Stimulated activated CD8-positive, alpha-beta memory T cell treated with anti-CD3 and anti-CD28 coated beads, Interleukin-4, amount 100 ng/mL, for 4 hours (primary cell): ENCODE measurements around the gene LCE7A.

ENCODE experiments used
- DNase-seq, 2 donors: peaks; one replicate each; pipeline ENCODE4 v3.0.0-alpha.2; 2020; ENCODE audit warnings: low read depth in 2 of 2, low spot score in 1 of 2

Gene LCE7A

GRCh38 chr1:152879559-152880198 lies 19.9 kb downstream of the LCE7A start:
- no peak for DNase-seq

GRCh38 chr1:152880316-152880715 lies 20.5 kb downstream of the LCE7A start:
- no peak for DNase-seq

DNA sequence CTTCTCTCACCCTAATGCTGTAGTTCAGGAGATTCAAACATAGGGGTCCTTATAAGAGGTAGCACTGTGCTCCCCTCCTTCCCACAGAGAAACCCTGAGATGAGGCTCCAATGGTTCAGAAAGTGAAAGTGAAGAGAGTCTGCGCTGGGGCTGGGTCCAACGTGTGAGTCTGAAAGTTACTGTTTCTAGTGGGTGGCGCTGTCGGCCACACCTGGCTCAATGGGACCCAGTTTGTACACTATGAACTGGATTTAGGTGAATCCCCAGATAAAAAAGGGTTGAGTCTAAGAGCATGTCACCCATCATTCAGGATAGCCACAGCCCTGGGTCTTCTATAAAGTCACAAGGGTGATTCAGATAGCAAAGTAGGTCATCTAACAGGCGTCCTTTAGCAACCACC lies 21.1 kb downstream of the LCE7A start:
- no peak for DNase-seq

DNA sequence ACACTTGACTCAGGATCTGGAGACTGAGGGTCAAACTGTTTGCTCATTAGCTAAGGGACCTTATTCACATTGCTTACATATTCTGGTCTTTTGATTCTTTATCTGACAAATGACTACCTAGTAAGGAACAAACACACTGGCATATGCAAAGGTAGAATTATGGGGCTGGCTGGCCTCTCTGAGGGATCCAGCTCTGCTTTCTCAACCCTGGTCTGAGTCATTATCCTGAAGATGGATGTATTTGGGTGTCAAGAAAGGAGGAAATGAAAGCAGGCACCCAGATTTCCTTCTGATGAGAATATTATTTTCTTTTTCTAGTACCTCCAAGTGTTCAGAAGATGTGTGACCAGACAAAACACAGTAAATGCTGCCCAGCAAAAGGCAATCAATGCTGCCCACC lies 24.3 kb downstream of the LCE7A start:
- no peak for DNase-seq

DNA sequence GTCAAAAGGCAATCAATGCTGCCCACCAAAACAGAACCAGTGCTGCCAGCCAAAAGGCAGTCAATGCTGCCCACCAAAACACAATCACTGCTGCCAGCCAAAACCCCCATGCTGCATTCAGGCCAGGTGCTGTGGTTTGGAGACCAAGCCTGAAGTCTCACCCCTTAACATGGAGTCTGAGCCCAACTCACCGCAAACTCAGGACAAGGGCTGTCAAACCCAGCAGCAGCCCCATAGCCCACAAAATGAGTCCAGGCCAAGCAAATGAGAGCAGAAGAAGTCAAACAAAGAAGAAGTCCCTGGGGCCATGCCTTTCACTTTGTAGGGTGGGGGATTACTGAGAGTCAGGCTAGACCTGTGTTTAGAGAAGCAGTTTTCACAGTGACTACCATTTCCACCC lies 24.7 kb downstream of the LCE7A start:
- DNase-seq = no peak

DNA sequence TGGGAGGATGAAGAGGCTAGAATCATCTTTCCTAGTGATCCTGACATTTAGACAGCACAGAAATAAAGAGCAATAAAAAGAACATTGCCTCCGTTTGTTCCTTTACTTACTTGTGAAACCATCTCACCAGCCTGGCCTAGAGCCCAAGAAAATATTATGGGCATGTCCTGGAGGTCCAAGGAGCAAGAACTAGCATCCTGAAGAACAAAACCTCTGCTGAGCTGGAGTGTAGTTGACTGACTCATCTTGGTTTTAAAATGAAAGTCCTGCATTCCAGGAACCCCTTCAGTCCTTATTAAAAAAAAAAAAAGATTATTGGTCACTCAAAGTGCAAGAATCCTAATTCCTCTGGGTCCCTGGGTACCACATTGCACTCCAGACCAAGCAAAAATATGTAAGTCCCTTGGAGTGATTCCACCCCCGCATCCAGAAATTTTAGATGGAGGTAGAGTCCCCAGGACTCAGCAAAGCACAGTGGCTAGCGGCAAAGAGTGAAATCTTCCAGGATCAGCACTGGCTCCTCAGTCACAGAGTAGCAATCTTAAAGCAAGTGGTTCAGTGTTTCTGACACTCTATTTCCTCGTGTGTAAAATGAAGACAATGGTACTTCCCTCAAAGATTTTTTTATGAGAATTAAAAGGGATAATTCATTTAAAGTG lies 25.3 kb downstream of the LCE7A start:
- no peak for DNase-seq

GRCh38 chr1:152886085-152886484 lies 26.3 kb downstream of the LCE7A start:
- no peak for DNase-seq

DNA sequence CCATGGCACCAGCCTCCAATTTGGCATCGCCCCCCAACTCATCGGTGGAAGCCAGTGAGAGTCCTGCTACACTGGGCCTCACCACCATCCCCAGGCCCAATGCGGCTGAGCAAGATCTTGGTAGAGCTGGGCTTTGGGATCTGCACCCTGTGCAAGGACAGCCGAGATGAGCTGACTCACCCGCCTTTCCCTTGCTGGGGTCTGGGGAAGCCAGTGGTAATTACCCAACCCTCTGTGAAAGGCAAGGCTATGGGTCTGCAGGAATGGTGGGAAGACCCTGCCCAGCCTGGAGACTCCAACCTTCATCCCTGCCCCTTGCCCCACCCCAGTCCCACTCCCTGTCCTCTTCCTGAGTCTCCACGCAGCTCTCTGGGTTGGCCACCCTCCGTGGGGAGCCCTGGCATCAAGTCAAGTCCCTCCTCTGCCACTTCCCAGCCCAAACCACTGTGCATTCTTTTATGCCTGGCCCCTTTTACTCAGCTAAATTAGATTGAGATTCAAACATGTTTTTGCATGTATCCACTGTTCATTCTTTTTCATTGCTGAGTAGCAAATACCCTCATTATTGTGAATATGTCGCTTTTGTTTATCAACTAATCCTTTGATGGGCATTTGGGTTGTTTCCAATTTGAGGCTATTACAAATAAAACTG lies 27.1 kb downstream of the LCE7A start:
- DNase-seq = no peak

DNA sequence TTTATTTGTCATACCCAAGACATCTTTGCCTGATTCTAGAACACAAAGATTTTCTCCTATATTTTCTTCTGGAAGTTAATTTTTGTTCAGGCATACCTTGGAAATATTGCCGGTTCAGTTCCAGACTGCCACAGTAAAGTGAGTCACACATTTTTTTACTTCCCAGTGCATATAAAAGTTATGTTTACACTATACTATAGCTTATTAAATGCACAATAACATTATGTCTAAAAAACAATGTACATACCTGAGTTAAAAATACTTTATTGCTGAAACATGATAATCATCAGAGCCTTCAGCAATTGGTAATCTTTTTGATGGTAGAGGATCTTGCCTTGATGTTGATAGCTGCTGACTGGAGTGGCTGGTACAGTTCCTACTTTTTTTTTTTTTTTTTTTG lies 28.3 kb downstream of the LCE7A start:
- DNase-seq = no peak

GRCh38 chr1:152899027-152899426 lies 39.2 kb downstream of the LCE7A start:
- no peak for DNase-seq

GRCh38 chr1:152899883-152900282 lies 40.1 kb downstream of the LCE7A start:
- no peak for DNase-seq

- DNase-seq = no peak
Observed at GRCh38 chr1:152901631-152902030, 41.8 kb downstream of the LCE7A start.

DNA sequence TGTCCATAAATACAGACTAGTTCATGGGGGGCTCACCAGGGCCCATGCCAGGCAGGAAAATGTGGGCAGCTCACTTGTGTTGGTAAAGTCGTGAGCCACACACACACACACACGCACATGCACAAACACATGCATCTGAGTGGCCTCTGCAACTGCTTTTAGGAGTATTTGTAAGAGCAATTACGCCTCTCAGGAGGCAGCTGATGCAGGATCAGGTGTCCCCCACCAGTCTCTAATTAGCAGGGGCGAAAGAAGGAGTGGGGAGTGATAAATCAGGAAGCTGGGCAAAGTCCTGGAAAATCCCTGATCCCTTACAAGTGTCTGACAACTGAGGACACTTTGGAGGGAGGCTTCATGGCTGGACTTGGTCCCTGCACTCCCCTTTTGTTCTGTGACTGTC lies 42.8 kb downstream of the LCE7A start:
- no peak for DNase-seq

DNA sequence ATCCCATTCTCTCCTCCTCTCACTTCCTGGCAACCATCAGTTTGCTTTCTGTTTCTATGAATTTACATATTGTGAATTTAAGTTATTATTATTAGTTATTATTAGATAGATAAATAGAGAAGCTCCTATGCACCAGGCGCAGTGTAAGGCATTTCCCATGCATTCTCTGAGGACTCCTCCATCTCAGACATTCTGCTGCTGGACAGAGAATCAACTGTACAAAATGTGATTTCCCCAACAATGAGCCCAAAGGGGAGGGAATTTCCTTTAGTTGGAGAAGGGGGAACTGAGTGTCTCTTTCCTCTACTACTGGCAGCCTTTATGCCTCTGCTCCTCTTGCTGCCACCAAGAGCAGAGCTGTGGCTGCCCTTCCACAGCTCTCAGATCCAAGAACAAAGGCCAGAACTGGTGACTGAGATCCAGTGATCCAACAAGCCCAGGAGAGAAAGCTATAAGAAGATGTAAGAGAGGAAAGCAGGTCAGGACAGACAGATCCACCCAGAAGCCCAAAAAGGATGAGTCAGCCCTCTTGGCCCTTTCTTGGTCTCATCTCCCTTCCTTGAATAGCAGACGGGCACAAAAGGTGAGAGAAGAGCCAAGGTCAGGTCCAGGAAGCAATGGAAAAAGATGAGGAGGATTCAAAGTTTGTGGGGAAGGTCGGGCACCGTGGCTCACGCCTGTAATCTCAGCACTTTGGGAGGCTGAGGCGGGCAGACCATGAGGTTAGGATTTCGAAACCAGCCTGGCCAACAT lies 45.1 kb downstream of the LCE7A start:
- DNase-seq = no peak

DNA sequence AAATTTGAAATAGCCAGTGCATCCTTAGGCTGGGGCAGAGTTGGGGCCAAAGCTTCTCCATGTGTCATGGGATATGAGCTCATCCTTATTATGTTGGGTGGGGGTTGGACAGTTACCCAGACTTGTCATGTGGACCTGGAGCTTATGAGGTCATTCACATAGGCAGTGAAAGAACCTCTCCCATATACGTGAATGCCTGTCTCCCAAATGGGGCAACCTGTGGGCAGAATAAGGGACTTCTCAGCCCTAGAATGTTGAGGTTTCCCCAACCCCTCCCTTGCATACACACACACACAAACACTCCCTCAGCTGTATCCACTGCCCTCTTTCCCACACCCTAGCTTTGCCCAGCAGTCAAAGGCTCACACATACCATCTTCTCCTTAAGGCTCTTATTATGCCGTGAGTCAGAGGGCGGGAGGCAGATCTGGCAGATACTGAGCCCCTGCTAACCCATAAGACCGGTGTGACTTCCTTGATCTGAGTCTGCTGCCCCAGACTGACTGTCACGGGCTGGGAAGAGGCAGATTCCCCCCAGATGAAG lies 46.3 kb downstream of the LCE7A start:
- DNase-seq = no peak

DNA sequence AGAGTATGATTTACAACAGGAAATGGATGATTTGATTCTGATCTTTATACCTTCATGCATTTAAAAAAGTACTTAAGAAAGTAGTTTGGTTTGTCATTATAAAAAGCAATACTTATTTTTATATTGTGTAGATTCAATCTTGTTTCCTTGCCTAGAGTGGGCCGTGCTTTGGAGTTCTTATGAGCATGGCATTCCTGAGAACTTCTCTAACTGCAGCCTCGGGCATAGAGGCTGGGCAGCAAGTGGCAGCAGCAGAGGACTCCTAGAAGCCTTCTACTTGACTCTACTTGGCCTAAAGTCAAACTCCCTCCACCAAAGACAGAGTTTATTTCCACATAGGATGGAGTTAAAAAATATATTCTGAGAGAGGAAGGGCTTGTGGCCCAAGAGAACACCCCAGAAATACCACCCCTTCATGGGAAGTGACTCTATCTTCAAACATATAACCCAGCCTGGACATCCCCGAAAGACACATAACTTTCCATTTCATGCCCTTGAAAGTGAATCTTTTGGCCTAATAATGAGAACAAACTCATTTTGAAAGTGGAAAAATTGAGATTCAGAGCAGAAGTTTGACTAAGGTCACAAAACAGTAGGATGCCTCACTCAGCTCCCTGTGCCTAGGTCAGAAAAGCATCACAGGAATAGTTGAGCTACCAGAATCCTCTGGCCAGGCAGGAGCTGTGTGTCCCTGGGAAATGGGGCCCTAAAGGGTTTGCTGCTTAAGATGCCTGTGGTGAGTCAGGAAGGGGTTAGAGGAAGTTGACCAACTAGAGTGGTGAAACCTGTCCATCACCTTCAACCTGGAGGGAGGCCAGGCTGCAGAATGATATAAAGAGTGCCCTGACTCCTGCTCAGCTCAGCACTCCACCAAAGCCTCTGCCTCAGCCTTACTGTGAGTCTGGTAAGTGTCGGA lies 48.1 kb downstream of the LCE7A start, which contains the start of gene IVL:
Gene IVL, plus strand, starts transcription at position 861 of the 916 bp plus-strand sequence. CDS start 1,252 bp downstream, outside the sequence.
- no peak for DNase-seq

GRCh38 chr1:152909206-152909605 lies 49.4 kb downstream of the LCE7A start:
- no peak for DNase-seq
